ENCODE results near the gene CFAP57. TPM values are rescaled to one million over a fixed set of nuclear protein-coding genes. Genes with fewer than 3 reads are reported as not detected.

CFAP57 gene
- total and polyA plus RNA-seq, 9 of the 15 experiments (the other 6 are each of a cell fraction or from before 2014, with no cell fraction given): 0.04 to 0.22 (median 0.07) TPM; not detected in 3

DNA sequence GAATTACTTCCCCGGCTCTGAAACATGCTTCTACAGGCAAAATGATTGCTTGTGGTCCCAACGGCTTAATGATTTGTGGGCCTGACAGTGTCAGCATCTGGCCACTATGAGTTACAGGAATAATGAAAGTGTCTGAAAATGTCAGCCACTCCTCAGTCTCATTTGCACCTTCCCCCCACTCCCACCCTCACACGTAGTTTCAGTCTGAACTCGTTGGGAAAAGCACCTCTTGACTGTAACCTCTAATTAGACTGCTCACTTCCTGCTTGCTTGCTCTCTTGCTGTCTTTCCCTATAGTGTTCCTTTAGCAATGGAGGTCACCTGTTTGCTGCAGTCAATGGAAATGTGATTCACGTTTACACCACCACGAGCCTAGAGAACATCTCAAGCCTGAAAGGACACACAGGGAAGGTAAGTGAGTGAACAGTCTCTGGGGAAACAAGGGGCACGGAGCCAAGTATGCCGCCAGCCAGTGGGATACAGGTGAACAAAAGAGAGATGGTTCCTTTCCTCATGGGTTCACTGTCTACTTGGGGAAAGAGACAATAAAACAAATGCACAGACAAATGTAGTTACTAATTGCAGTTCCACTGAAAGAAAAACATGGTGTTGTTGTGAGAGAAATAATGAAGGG is 27.1 kb downstream of the CFAP57 start (continued):
- TF ChIP-seq, protein P1, sequence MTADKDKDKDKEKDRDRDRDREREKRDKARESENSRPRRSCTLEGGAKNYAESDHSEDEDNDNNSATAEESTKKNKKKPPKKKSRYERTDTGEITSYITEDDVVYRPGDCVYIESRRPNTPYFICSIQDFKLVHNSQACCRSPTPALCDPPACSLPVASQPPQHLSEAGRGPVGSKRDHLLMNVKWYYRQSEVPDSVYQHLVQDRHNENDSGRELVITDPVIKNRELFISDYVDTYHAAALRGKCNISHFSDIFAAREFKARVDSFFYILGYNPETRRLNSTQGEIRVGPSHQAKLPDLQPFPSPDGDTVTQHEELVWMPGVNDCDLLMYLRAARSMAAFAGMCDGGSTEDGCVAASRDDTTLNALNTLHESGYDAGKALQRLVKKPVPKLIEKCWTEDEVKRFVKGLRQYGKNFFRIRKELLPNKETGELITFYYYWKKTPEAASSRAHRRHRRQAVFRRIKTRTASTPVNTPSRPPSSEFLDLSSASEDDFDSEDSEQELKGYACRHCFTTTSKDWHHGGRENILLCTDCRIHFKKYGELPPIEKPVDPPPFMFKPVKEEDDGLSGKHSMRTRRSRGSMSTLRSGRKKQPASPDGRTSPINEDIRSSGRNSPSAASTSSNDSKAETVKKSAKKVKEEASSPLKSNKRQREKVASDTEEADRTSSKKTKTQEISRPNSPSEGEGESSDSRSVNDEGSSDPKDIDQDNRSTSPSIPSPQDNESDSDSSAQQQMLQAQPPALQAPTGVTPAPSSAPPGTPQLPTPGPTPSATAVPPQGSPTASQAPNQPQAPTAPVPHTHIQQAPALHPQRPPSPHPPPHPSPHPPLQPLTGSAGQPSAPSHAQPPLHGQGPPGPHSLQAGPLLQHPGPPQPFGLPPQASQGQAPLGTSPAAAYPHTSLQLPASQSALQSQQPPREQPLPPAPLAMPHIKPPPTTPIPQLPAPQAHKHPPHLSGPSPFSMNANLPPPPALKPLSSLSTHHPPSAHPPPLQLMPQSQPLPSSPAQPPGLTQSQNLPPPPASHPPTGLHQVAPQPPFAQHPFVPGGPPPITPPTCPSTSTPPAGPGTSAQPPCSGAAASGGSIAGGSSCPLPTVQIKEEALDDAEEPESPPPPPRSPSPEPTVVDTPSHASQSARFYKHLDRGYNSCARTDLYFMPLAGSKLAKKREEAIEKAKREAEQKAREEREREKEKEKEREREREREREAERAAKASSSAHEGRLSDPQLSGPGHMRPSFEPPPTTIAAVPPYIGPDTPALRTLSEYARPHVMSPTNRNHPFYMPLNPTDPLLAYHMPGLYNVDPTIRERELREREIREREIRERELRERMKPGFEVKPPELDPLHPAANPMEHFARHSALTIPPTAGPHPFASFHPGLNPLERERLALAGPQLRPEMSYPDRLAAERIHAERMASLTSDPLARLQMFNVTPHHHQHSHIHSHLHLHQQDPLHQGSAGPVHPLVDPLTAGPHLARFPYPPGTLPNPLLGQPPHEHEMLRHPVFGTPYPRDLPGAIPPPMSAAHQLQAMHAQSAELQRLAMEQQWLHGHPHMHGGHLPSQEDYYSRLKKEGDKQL (CRISPR knock-in tag; IDR thresholded peaks at IDR 0.05; ENCODE audit: borderline replicate concordance): no peak
- TF ChIP-seq E4F1 (CRISPR knock-in tag; IDR thresholded peaks at IDR 0.05; ENCODE audit: borderline replicate concordance) (no peak), BACH1 (tag; IDR thresholded peaks at IDR 0.05) (no peak), HSF4 (CRISPR knock-in tag; IDR thresholded peaks at IDR 0.05; ENCODE audit: borderline replicate concordance) (no peak)
- TF ChIP-seq, protein P2, sequence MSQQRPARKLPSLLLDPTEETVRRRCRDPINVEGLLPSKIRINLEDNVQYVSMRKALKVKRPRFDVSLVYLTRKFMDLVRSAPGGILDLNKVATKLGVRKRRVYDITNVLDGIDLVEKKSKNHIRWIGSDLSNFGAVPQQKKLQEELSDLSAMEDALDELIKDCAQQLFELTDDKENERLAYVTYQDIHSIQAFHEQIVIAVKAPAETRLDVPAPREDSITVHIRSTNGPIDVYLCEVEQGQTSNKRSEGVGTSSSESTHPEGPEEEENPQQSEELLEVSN (IDR thresholded peaks at IDR 0.05; ENCODE audit: borderline replicate concordance in 1 of 2, extremely low read depth in 1 of 2, insufficient read depth in 1 of 2, insufficient read length in 1 of 2, low read depth in 1 of 2, low read length in 1 of 2, poor library complexity in 1 of 2, severe bottlenecking in 1 of 2): no peak

Measured in K562 (cell line).